ENCODE results near the gene LIMS2. TPM values are rescaled to one million over a fixed set of nuclear protein-coding genes. Genes with fewer than 3 reads are reported as not detected.

The LIMS2 gene
- total RNA-seq, 2 experiments from 2014 or later = 1.6 to 24.9 TPM

- no peaks in the 10 kb centered on the region for H3K79me2 ChIP-seq (ENCODE audit: insufficient read depth, low read depth, low read length)
- H3K4me3 ChIP-seq (ENCODE audit: low read depth, low read length, poor library complexity, severe bottlenecking) = no peak overlapping the region
- H3K4me2 ChIP-seq (ENCODE audit: low read length) = peak overlapping the region; percentile 23; the same call in 1 of the 2 replicates
- H3K9me2 ChIP-seq (ENCODE audit: insufficient read depth, low read length) = no peaks in the 10 kb centered on the region
- no peaks in the 10 kb centered on the region for H4K20me1 ChIP-seq (ENCODE audit: insufficient read depth, low read length)
- ChIA-PET POLR2A (interaction anchor here (1.8 kb wide), 1 partner anchor 58 kb away, joined by 5 read pairs; no protein-coding TSS in a partner anchor), CTCF (ENCODE audit: unreplicated experiment) (interaction anchor here (4.2 kb wide), 1 partner anchor 59 kb away, joined by 21 read pairs; no protein-coding TSS in a partner anchor)
- no peaks in the 10 kb centered on the region for H3K9me3 ChIP-seq (ENCODE audit: low read length)
- TF ChIP-seq, protein P1, sequence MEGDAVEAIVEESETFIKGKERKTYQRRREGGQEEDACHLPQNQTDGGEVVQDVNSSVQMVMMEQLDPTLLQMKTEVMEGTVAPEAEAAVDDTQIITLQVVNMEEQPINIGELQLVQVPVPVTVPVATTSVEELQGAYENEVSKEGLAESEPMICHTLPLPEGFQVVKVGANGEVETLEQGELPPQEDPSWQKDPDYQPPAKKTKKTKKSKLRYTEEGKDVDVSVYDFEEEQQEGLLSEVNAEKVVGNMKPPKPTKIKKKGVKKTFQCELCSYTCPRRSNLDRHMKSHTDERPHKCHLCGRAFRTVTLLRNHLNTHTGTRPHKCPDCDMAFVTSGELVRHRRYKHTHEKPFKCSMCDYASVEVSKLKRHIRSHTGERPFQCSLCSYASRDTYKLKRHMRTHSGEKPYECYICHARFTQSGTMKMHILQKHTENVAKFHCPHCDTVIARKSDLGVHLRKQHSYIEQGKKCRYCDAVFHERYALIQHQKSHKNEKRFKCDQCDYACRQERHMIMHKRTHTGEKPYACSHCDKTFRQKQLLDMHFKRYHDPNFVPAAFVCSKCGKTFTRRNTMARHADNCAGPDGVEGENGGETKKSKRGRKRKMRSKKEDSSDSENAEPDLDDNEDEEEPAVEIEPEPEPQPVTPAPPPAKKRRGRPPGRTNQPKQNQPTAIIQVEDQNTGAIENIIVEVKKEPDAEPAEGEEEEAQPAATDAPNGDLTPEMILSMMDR (conservative IDR thresholded peaks at IDR 0.05; ENCODE audit: low read length) = peak; percentile 91
- TF ChIP-seq EZH2phosphoT487 (IDR thresholded peaks at IDR 0.05; ENCODE audit: borderline replicate concordance, low read depth, low read length) = no peak
- H3K36me3 ChIP-seq (ENCODE audit: insufficient read depth, low read length) = no peaks in the 10 kb centered on the region
- DNase-seq (ENCODE audit: low spot score) = peak; percentile 85
- BruUV-seq (replicated peaks) = no TSS peak
- intact Hi-C loops (cut with micrococcal nuclease; ENCODE audit: unreplicated experiment) = loop anchor here (1.0 kb wide), 1 partner anchor 58 kb away; no protein-coding TSS in a partner anchor
- no peaks in the 10 kb centered on the region for H3K4me1 ChIP-seq (ENCODE audit: insufficient read depth, low read length, poor library complexity, severe bottlenecking)
- no peak overlapping the region; the same call in 1 of the 2 replicates for H2AFZ ChIP-seq (ENCODE audit: low read length)
- no peak overlapping the region for H3K27ac ChIP-seq (ENCODE audit: low read depth, low read length, poor library complexity, severe bottlenecking)
Measured at GRCh38 chr2:127649684-127650040, 25.7 kb downstream of the LIMS2 start.

GRCh38 chr2:127649100-127649611, 26.2 kb downstream of the LIMS2 start:
- no peak overlapping the region for H3K27ac ChIP-seq (ENCODE audit: low read depth, low read length, poor library complexity, severe bottlenecking)
- H2AFZ ChIP-seq (ENCODE audit: low read length) = no peak overlapping the region; the same call in 1 of the 2 replicates
- no peaks in the 10 kb centered on the region for H3K9me3 ChIP-seq (ENCODE audit: low read length)
- no peaks in the 10 kb centered on the region for H4K20me1 ChIP-seq (ENCODE audit: insufficient read depth, low read length)
- H3K4me3 ChIP-seq (ENCODE audit: low read depth, low read length, poor library complexity, severe bottlenecking) = no peak overlapping the region
- H3K36me3 ChIP-seq (ENCODE audit: insufficient read depth, low read length) = no peaks in the 10 kb centered on the region
- DNase-seq (ENCODE audit: low spot score) = no peak
- H3K9me2 ChIP-seq (ENCODE audit: insufficient read depth, low read length) = no peaks in the 10 kb centered on the region
- CTCF ChIA-PET (ENCODE audit: unreplicated experiment) = interaction anchor here (1.1 to 4.2 kb wide), 2 partner anchors 12 to 58 kb away, joined by 3 to 21 read pairs; no protein-coding TSS in a partner anchor
- H3K4me1 ChIP-seq (ENCODE audit: insufficient read depth, low read length, poor library complexity, severe bottlenecking) = no peaks in the 10 kb centered on the region
- H3K4me2 ChIP-seq (ENCODE audit: low read length) = 0 out of 2 replicates have a peak overlapping the region, but pooled peaks have one; percentile 23
- no TSS peak for BruUV-seq (replicated peaks)
- no peak for TF ChIP-seq EZH2phosphoT487 (IDR thresholded peaks at IDR 0.05; ENCODE audit: borderline replicate concordance, low read depth, low read length)
- TF ChIP-seq, protein P1 (conservative IDR thresholded peaks at IDR 0.05; ENCODE audit: low read length) = no peak
- intact Hi-C loops (cut with micrococcal nuclease; ENCODE audit: unreplicated experiment) = no loop called here
- POLR2A ChIA-PET = interaction anchor here (1.8 kb wide), 1 partner anchor 58 kb away, joined by 5 read pairs; no protein-coding TSS in a partner anchor
- no peaks in the 10 kb centered on the region for H3K79me2 ChIP-seq (ENCODE audit: insufficient read depth, low read depth, low read length)

- ChIA-PET CTCF (ENCODE audit: unreplicated experiment) (interaction anchor here (1.1 to 4.2 kb wide), 2 partner anchors 11 to 57 kb away, joined by 3 to 21 read pairs; no protein-coding TSS in a partner anchor), POLR2A (no interaction called here)
- no peak overlapping the region for H3K4me3 ChIP-seq (ENCODE audit: low read depth, low read length, poor library complexity, severe bottlenecking)
- TF ChIP-seq EZH2phosphoT487 (IDR thresholded peaks at IDR 0.05; ENCODE audit: borderline replicate concordance, low read depth, low read length) = no peak
- no peaks in the 10 kb centered on the region for H3K36me3 ChIP-seq (ENCODE audit: insufficient read depth, low read length)
- H3K9me2 ChIP-seq (ENCODE audit: insufficient read depth, low read length) = no peaks in the 10 kb centered on the region
- no peaks in the 10 kb centered on the region for H3K4me1 ChIP-seq (ENCODE audit: insufficient read depth, low read length, poor library complexity, severe bottlenecking)
- no peak overlapping the region for H3K27ac ChIP-seq (ENCODE audit: low read depth, low read length, poor library complexity, severe bottlenecking)
- H4K20me1 ChIP-seq (ENCODE audit: insufficient read depth, low read length) = no peaks in the 10 kb centered on the region
- H3K9me3 ChIP-seq (ENCODE audit: low read length) = no peaks in the 10 kb centered on the region
- H3K79me2 ChIP-seq (ENCODE audit: insufficient read depth, low read depth, low read length) = no peaks in the 10 kb centered on the region
- no peak for DNase-seq (ENCODE audit: low spot score)
- no peak overlapping the region for H2AFZ ChIP-seq (ENCODE audit: low read length)
- BruUV-seq (replicated peaks) = no TSS peak
- H3K4me2 ChIP-seq (ENCODE audit: low read length) = no peak overlapping the region
- intact Hi-C loops (cut with micrococcal nuclease; ENCODE audit: unreplicated experiment) = no loop called here
Measured at GRCh38 chr2:127648321-127648720, 27.0 kb downstream of the LIMS2 start.
